Osteoblast (primary cell): ENCODE data around the gene ALX4. TPM values are rescaled to one million over a fixed set of nuclear protein-coding genes. Genes with fewer than 3 reads are reported as not detected.

Source experiments
- DNase-seq: peaks from one replicate; pipeline ENCODE4 v3.0.0; 2011; ENCODE audit warnings: low spot score, mixed read lengths; ENCODE audit not compliant: insufficient read length; ENCODE audit errors: missing footprints
- H2AFZ ChIP-seq: 2 replicates; pipeline ENCODE4 v1.6.0; 2011; ENCODE audit warnings: mild to moderate bottlenecking, low read length
- H3K27ac ChIP-seq: 2 replicates; pipeline ENCODE4 v1.5.1; 2011; ENCODE audit warnings: mild to moderate bottlenecking, low read depth, low read length, moderate library complexity
- H3K27me3 ChIP-seq: 2 replicates; pipeline ENCODE4 v1.6.0; 2012; ENCODE audit warnings: mild to moderate bottlenecking, control low read depth, inconsistent platforms, low read length, moderate library complexity; ENCODE audit not compliant: insufficient read depth
- H3K36me3 ChIP-seq: 2 replicates; pipeline ENCODE4 v1.5.1; 2011; ENCODE audit warnings: mild to moderate bottlenecking, low read length, control low read depth, moderate library complexity; ENCODE audit not compliant: insufficient read depth
- H3K4me1 ChIP-seq: 2 replicates; pipeline ENCODE4 v1.5.1; 2011; ENCODE audit warnings: mild to moderate bottlenecking, low read length, control low read depth, moderate library complexity; ENCODE audit not compliant: insufficient read depth
- H3K4me2 ChIP-seq: 2 replicates; pipeline ENCODE4 v1.6.0; 2011; ENCODE audit warnings: mild to moderate bottlenecking, low read length; ENCODE audit not compliant: insufficient read depth
- H3K4me3 ChIP-seq: fragments of 200-600 bp; sonication (generic); 3 replicates; pipeline ENCODE4 v1.5.1; 2012; ENCODE audit warnings: mild to moderate bottlenecking, low read length, inconsistent platforms; ENCODE audit not compliant: insufficient read depth
- H3K79me2 ChIP-seq: 2 replicates; pipeline ENCODE4 v1.6.0; 2012; ENCODE audit warnings: mild to moderate bottlenecking, low read length, control low read depth, inconsistent platforms; ENCODE audit not compliant: insufficient read depth
- H3K9me3 ChIP-seq: 2 replicates; pipeline ENCODE4 v1.5.1; 2011; ENCODE audit warnings: low read depth, low read length, control low read depth
- H4K20me1 ChIP-seq: 2 replicates; pipeline ENCODE4 v1.6.0; 2012; ENCODE audit warnings: mild to moderate bottlenecking, low read length, control low read depth; ENCODE audit not compliant: insufficient read depth
- CTCF ChIP-seq: IDR thresholded peaks from 2 replicates; pipeline ENCODE4 v1.5.1; 2011; ENCODE audit warnings: mild to moderate bottlenecking, low read depth, low read length, moderate library complexity; ENCODE audit errors: extremely low read depth
- total RNA-seq: library from RNA; depleted of rRNA; stranded (reverse); fragments of >200 nt; gene quantifications from 2 replicates; pipeline ENCODE4 v1.2.3, GENCODE V29; 2012

ALX4 gene
- total RNA-seq, 1 donor = under 0.01 TPM

DNA sequence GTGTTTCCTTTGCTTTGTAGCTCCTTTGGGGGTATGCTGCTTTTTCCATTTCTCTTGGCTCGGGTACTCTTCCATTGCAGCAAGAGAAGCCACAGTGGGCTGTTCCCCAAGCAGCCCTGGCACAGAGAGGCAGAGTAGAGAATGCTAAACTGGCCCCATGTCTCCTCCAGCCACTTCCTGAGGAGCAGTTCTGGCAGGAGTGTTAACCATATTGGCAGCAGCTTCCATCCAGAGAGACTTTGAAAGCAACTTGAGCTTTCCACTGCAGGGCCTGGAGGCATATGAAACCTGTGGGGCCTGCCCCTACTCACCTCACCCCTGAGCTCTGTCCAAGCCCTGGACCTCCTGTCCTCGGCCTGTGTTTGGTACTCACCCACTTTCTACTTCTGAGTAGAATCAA, 61.8 kb downstream of the ALX4 start:
- no peak for TF ChIP-seq CTCF
- H3K4me1 ChIP-seq = peaks cover 44% of the 10 kb centered on the region
- no peak for DNase-seq

DNA sequence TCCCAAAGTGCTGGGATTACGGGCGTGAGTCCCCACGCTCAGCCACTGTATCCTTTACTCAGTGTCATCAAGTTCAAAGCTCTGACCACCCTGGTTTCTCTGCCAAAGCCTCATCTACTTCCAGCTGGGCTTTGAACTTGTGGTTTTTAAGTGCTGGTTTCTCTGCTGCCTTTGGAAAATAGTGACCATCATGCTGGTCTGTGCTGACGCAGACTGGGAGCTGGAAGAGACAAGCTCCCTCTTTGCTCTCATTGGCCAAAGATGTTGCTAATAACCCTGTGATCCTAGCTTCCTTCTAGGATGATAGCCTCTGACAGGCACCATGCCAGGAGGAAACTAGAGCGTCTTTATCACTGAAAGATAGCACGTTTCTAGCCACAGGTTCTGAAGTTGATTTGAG, 62.4 kb downstream of the ALX4 start:
- H3K27me3 ChIP-seq = no peaks in the 10 kb centered on the region
- H3K4me2 ChIP-seq = no peak overlapping the region
- H3K36me3 ChIP-seq = no peaks in the 10 kb centered on the region
- H3K4me3 ChIP-seq = no peak overlapping the region
- no peak overlapping the region for H3K27ac ChIP-seq
- H3K4me1 ChIP-seq = peaks cover 50% of the 10 kb centered on the region
- H4K20me1 ChIP-seq = no peaks in the 10 kb centered on the region
- no peak for TF ChIP-seq CTCF
- DNase-seq = no peak
- H2AFZ ChIP-seq = no peak overlapping the region
- no peaks in the 10 kb centered on the region for H3K79me2 ChIP-seq
- H3K9me3 ChIP-seq = no peaks in the 10 kb centered on the region

More for the DNA sequence above, 61.8 kb downstream of the ALX4 start:
- no peaks in the 10 kb centered on the region for H3K36me3 ChIP-seq
- H2AFZ ChIP-seq = no peak overlapping the region
- no peaks in the 10 kb centered on the region for H3K27me3 ChIP-seq
- H3K79me2 ChIP-seq = no peaks in the 10 kb centered on the region
- no peaks in the 10 kb centered on the region for H3K9me3 ChIP-seq
- no peak overlapping the region for H3K4me3 ChIP-seq
- no peak overlapping the region for H3K4me2 ChIP-seq
- no peak overlapping the region for H3K27ac ChIP-seq
- no peaks in the 10 kb centered on the region for H4K20me1 ChIP-seq

DNA sequence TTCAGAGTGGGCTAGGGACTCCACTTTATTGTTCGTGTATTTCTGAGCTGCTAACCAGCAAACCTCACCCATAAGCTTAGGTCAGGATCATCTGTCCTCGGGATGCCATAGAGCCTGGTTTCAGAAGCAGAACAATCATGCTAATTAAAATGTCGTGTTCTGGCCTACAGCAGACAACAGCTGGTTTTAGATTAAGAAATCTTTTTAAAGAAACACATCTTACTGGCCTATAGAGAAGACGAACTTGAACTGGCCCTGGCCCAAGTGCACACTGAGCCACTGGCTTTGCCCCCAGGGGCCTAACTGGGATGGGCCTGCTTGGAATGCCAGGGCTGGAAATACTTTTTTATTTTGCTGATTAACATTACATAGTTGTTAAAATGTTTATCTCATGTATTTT, 63.2 kb downstream of the ALX4 start:
- H3K4me2 ChIP-seq = peak overlapping the region; percentile 5
- DNase-seq = no peak

GRCh38 chr11:44244639-44245310, 65.2 kb downstream of the ALX4 start:
- H3K79me2 ChIP-seq = no peaks in the 10 kb centered on the region
- H3K36me3 ChIP-seq = no peaks in the 10 kb centered on the region
- no peaks in the 10 kb centered on the region for H4K20me1 ChIP-seq
- H3K9me3 ChIP-seq = no peaks in the 10 kb centered on the region
- no peak for DNase-seq
- H3K4me3 ChIP-seq = no peak overlapping the region
- H3K27ac ChIP-seq = peak overlapping the region; percentile 19
- no peak for TF ChIP-seq CTCF
- peaks cover 50% of the 10 kb centered on the region for H3K4me1 ChIP-seq
- H3K4me2 ChIP-seq = peak overlapping the region; percentile 47
- no peak overlapping the region for H2AFZ ChIP-seq
- H3K27me3 ChIP-seq = no peaks in the 10 kb centered on the region

More for the DNA sequence above, 63.2 kb downstream of the ALX4 start:
- Histone ChIP-seq H3K27me3 (no peaks in the 10 kb centered on the region), H3K4me1 (peaks cover 50% of the 10 kb centered on the region), H3K79me2 (no peaks in the 10 kb centered on the region), H3K4me3 (no peak overlapping the region), H3K36me3 (no peaks in the 10 kb centered on the region), H3K27ac (no peak overlapping the region), H4K20me1 (no peaks in the 10 kb centered on the region), H3K9me3 (no peaks in the 10 kb centered on the region), H2AFZ (no peak overlapping the region)
- no peak for TF ChIP-seq CTCF
